HCT116 (cell line): ENCODE data around the gene TMTC1.

Experiments
- CEBPB ChIP-seq: IDR thresholded peaks from 2 replicates; pipeline ENCODE4 v1.6.1; 2012; ENCODE audit warnings: low read depth
- EGR1 ChIP-seq: IDR thresholded peaks from 2 replicates; pipeline ENCODE4 v1.6.1; 2012; ENCODE audit warnings: low read depth
- EZH2 ChIP-seq: fragments of 200-600 bp; sonication (generic); IDR thresholded peaks from 2 replicates; pipeline ENCODE4 v1.6.1; 2017; ENCODE audit warnings: antibody characterized with exemption, mixed run types
- EZH2phosphoT487 ChIP-seq: fragments of 200-600 bp; IDR thresholded peaks from 2 replicates; pipeline ENCODE4 v1.6.1; 2018; ENCODE audit warnings: antibody characterized with exemption, borderline replicate concordance
- FOSL1 ChIP-seq: IDR thresholded peaks from 2 replicates; pipeline ENCODE4 v1.6.1; 2012; ENCODE audit warnings: low read depth
- POLR2A ChIP-seq: IDR thresholded peaks from 2 replicates; pipeline ENCODE4 v1.7.0; 2011; ENCODE audit warnings: borderline replicate concordance; ENCODE audit not compliant: insufficient read depth, insufficient read length; ENCODE audit errors: extremely low read depth
- POLR2AphosphoS5 ChIP-seq: IDR thresholded peaks from 2 replicates; pipeline ENCODE4 v1.6.1; 2011; ENCODE audit warnings: mild to moderate bottlenecking, low read depth, low read length, moderate library complexity
- SIN3A ChIP-seq: IDR thresholded peaks from 2 replicates; pipeline ENCODE4 v1.6.1; 2012; ENCODE audit warnings: low read depth
- YY1 ChIP-seq: IDR thresholded peaks from 2 replicates; pipeline ENCODE4 v1.6.1; 2011; ENCODE audit warnings: low read length, low read depth, moderate library complexity, mild to moderate bottlenecking; ENCODE audit not compliant: insufficient replicate concordance; ENCODE audit errors: extremely low read depth
- ZFX ChIP-seq: fragments of 450-650 bp; IDR thresholded peaks from 2 replicates; pipeline ENCODE4 v1.6.1; 2017
- ZNF274 ChIP-seq: fragments of 200-500 bp; sonication (Bioruptor generic); IDR thresholded peaks from 2 replicates; pipeline ENCODE4 v1.6.1; 2014; ENCODE audit warnings: mild to moderate bottlenecking, low read depth, low read length, inconsistent platforms
- TF ChIP-seq, protein P1 (sequence below): IDR thresholded peaks from 2 replicates; pipeline ENCODE4 v1.6.1; 2012; ENCODE audit warnings: low read depth
- TF ChIP-seq, protein P2 (sequence below), 3 experiments: fragments of 200-600 bp in 1 of 3; sonication (generic) in 1 of 3; IDR thresholded peaks in 2 of 3; conservative IDR thresholded peaks in 1 of 3; 2 replicates each; pipeline ENCODE4 v1.5.1; 2012 to 2017; ENCODE audit warnings: low read depth in 2 of 3, low read length in 2 of 3, antibody characterized with exemption in 1 of 3, borderline replicate concordance in 1 of 3, control low read depth in 1 of 3, mild to moderate bottlenecking in 1 of 3, mixed read lengths in 1 of 3, mixed run types in 1 of 3, moderate library complexity in 1 of 3; ENCODE audit not compliant: insufficient read depth in 1 of 3
- TF ChIP-seq, protein P3 (sequence below): IDR thresholded peaks from 2 replicates; pipeline ENCODE4 v1.6.1; 2012

DNA sequence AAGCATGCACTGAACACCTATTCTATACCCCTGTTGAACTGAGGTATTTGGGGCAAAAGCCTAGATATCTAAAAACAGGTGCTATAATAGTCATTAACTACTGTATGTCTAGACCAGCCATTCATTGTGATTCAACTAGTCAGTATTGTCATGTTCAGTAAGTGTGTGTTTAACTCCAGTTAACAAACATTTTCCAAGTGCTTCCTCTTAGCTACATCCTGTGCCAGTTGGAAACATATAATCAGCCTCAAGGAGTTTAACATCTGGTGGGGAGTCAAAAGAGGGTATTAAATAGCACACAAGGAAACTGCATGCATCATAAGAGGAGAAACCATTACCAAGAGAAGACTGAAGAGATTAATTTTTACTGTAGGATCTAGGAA is 20.4 kb downstream of the TMTC1 start:
- TF ChIP-seq, protein P1, sequence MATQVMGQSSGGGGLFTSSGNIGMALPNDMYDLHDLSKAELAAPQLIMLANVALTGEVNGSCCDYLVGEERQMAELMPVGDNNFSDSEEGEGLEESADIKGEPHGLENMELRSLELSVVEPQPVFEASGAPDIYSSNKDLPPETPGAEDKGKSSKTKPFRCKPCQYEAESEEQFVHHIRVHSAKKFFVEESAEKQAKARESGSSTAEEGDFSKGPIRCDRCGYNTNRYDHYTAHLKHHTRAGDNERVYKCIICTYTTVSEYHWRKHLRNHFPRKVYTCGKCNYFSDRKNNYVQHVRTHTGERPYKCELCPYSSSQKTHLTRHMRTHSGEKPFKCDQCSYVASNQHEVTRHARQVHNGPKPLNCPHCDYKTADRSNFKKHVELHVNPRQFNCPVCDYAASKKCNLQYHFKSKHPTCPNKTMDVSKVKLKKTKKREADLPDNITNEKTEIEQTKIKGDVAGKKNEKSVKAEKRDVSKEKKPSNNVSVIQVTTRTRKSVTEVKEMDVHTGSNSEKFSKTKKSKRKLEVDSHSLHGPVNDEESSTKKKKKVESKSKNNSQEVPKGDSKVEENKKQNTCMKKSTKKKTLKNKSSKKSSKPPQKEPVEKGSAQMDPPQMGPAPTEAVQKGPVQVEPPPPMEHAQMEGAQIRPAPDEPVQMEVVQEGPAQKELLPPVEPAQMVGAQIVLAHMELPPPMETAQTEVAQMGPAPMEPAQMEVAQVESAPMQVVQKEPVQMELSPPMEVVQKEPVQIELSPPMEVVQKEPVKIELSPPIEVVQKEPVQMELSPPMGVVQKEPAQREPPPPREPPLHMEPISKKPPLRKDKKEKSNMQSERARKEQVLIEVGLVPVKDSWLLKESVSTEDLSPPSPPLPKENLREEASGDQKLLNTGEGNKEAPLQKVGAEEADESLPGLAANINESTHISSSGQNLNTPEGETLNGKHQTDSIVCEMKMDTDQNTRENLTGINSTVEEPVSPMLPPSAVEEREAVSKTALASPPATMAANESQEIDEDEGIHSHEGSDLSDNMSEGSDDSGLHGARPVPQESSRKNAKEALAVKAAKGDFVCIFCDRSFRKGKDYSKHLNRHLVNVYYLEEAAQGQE = no peak
- TF ChIP-seq POLR2A (no peak), EZH2 (no peak), POLR2AphosphoS5 (no peak), ZNF274 (no peak), FOSL1 (no peak), EGR1 (no peak), EZH2phosphoT487 (no peak), ZFX (no peak), SIN3A (no peak), YY1 (no peak), CEBPB (no peak)
- TF ChIP-seq, protein P2, sequence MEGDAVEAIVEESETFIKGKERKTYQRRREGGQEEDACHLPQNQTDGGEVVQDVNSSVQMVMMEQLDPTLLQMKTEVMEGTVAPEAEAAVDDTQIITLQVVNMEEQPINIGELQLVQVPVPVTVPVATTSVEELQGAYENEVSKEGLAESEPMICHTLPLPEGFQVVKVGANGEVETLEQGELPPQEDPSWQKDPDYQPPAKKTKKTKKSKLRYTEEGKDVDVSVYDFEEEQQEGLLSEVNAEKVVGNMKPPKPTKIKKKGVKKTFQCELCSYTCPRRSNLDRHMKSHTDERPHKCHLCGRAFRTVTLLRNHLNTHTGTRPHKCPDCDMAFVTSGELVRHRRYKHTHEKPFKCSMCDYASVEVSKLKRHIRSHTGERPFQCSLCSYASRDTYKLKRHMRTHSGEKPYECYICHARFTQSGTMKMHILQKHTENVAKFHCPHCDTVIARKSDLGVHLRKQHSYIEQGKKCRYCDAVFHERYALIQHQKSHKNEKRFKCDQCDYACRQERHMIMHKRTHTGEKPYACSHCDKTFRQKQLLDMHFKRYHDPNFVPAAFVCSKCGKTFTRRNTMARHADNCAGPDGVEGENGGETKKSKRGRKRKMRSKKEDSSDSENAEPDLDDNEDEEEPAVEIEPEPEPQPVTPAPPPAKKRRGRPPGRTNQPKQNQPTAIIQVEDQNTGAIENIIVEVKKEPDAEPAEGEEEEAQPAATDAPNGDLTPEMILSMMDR (IDR thresholded peaks at IDR 0.05 in 2 of 3, conservative IDR thresholded peaks at IDR 0.05 in 1 of 3; ENCODE audit: borderline replicate concordance in 1 of 3, insufficient read depth in 1 of 3, low read depth in 2 of 3, low read length in 2 of 3) = no peak
- TF ChIP-seq, protein P3, sequence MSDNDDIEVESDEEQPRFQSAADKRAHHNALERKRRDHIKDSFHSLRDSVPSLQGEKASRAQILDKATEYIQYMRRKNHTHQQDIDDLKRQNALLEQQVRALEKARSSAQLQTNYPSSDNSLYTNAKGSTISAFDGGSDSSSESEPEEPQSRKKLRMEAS = no peak
